ENCODE results near the gene P3H3.

Gene P3H3

DNA sequence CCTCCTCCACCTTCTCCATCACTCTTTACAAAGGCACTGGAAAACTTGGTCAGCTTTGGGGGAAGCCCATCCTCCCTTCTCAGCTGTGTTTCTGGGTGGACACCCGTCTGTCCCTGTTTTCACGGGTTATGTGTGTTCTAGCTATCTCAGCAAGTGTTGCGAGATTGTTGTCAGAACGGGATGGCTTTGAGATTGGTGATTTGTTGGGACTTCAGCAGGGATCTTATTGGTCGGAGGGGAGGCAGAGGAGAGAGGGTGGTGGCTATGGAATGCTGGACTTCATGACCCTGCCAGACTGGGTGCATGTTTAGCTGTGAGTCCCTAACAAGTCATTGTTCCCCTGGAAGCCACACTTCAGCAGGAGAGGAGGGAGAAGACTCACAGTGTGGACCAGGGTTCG, 25.8 kb downstream of the P3H3 start:
- TF ChIP-seq CTCF (IDR thresholded peaks at IDR 0.05; ENCODE audit: extremely low read depth, insufficient read depth, missing control alignments): no peak
- in situ Hi-C loops (cut with MboI; ENCODE audit: low pct_unique_long_range_greater_than_20kb, low sequenced_read_pairs, unreplicated experiment): no loop called here

DNA sequence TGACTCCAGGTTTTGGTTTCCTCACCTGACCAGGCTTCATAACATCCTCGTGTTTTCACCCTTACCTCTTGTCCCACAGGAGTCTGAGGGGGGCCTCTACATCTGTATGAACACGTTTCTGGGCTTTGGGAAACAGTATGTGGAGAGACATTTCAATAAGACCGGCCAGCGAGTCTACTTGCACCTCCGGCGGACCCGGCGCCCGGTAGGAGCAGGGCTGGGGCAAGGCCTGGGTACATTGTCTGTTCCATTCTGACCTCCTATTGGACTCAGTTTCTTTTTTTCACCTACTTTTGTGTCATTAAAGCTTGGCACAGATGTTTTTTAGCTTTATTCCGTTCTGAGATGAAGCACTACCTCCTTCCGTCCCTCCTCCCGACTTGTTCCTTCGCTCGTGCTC, 27.1 kb downstream of the P3H3 start:
- no peak for TF ChIP-seq CTCF (IDR thresholded peaks at IDR 0.05; ENCODE audit: extremely low read depth, insufficient read depth, missing control alignments)
- in situ Hi-C loops (cut with MboI; ENCODE audit: low pct_unique_long_range_greater_than_20kb, low sequenced_read_pairs, unreplicated experiment): no loop called here
- DNase-seq (ENCODE audit: low spot score): no peak

More for the DNA sequence above, 25.8 kb downstream of the P3H3 start:
- no peak for DNase-seq (ENCODE audit: low spot score)

GRCh38 chr12:6858799-6859198, 30.6 kb downstream of the P3H3 start:
- in situ Hi-C loops (cut with MboI; ENCODE audit: low pct_unique_long_range_greater_than_20kb, low sequenced_read_pairs, unreplicated experiment): no loop called here
- DNase-seq (ENCODE audit: low spot score): no peak
- TF ChIP-seq CTCF (IDR thresholded peaks at IDR 0.05; ENCODE audit: extremely low read depth, insufficient read depth, missing control alignments): no peak

DNA sequence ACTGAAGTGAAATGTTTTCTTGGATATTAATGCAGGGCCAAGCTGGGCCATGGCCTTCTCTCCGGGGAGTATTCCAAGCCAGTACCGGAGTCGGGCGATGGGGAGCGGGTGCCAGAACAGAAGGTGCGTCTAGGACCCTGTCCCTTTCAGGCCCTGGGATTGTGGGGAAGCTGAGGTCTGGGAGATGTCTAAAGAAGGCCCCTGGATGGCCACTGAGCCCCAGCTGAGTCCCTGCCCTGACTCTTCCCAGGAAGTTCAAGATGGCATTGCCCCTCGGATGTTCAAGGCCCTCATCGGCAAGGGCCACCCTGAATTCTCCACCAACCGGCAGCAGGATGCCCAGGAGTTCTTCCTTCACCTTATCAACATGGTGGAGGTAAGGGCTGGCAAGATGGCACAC, 31.9 kb downstream of the P3H3 start:
- no peak for DNase-seq (ENCODE audit: low spot score)
- TF ChIP-seq CTCF (IDR thresholded peaks at IDR 0.05; ENCODE audit: extremely low read depth, insufficient read depth, missing control alignments): no peak
- in situ Hi-C loops (cut with MboI; ENCODE audit: low pct_unique_long_range_greater_than_20kb, low sequenced_read_pairs, unreplicated experiment): no loop called here

GRCh38 chr12:6860942-6861341, 32.7 kb downstream of the P3H3 start:
- DNase-seq (ENCODE audit: low spot score): no peak
- in situ Hi-C loops (cut with MboI; ENCODE audit: low pct_unique_long_range_greater_than_20kb, low sequenced_read_pairs, unreplicated experiment): no loop called here
- TF ChIP-seq CTCF (IDR thresholded peaks at IDR 0.05; ENCODE audit: extremely low read depth, insufficient read depth, missing control alignments): no peak

DNA sequence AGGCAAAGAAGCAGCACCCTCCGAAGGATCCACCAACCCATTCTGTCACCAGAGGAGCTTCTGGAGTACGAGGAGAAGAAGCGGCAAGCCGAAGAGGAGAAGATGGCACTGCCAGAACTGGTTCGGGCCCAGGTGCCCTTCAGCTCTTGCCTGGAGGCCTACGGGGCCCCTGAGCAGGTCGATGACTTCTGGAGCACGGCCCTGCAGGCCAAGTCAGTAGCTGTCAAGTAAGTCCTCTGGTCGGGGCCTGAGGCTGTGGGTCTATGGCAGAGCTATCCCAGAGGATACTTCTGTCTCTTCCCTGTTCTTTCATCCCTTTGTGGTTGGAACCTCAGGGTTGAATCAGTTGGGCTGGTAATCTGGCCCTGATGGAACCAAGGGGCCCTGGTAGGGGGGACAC, 33.2 kb downstream of the P3H3 start:
- no peak for DNase-seq (ENCODE audit: low spot score)
- TF ChIP-seq CTCF (IDR thresholded peaks at IDR 0.05; ENCODE audit: extremely low read depth, insufficient read depth, missing control alignments): no peak
- in situ Hi-C loops (cut with MboI; ENCODE audit: low pct_unique_long_range_greater_than_20kb, low sequenced_read_pairs, unreplicated experiment): no loop called here

DNA sequence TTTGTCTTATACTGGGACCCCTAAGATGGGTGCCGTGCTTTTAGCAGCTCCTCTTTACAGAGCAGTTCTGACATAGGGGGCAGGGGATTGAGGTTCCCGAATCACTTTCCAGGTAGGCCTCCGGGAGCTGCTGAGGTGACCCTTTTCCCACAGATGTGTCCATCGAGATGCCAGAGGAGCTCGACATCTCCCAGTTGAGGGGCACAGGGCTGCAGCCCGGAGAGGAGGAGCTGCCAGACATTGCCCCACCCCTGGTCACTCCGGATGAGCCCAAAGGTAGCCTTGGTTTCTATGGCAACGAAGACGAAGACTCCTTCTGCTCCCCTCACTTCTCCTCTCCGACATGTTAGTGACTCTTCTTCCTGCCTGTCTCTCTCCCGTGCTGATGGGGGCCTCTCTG, 34.8 kb downstream of the P3H3 start:
- DNase-seq (ENCODE audit: low spot score): no peak
- in situ Hi-C loops (cut with MboI; ENCODE audit: low pct_unique_long_range_greater_than_20kb, low sequenced_read_pairs, unreplicated experiment): no loop called here
- TF ChIP-seq CTCF (IDR thresholded peaks at IDR 0.05; ENCODE audit: extremely low read depth, insufficient read depth, missing control alignments): no peak

Measured in GM13977 (cell line).